ENCODE results near the gene UGGT2. TPM values are rescaled to one million over a fixed set of nuclear protein-coding genes. Genes with fewer than 3 reads are reported as not detected.

UGGT2 gene
- total RNA-seq, 1 experiment from 2014 or later = 34.5 TPM

- Histone ChIP-seq H2BK120ac (ENCODE audit: low read depth, low read length, poor library complexity, severe bottlenecking) (no peak overlapping the region), H3K4ac (ENCODE audit: low read depth, low read length) (no peak overlapping the region), H3K79me2 (ENCODE audit: insufficient read depth, low read length) (no peaks in the 10 kb centered on the region), H3K9me3 (ENCODE audit: control insufficient read depth, low read depth, low read length) (no peaks in the 10 kb centered on the region), H2BK15ac (ENCODE audit: low read depth, low read length) (no peak overlapping the region), H3K23ac (ENCODE audit: insufficient read length, low read depth, low read length) (no peak overlapping the region), H3K79me1 (ENCODE audit: insufficient read depth, low read depth, low read length, poor library complexity, severe bottlenecking) (no peaks in the 10 kb centered on the region), H3K18ac (ENCODE audit: insufficient read length, low read depth, low read length) (no peak overlapping the region), H2BK5ac (ENCODE audit: insufficient read length, low read length) (no peak overlapping the region), H2BK12ac (ENCODE audit: insufficient read length, low read depth, low read length) (no peak overlapping the region), H4K91ac (ENCODE audit: insufficient read length, low read depth, low read length) (no peak overlapping the region), H3K9ac (ENCODE audit: extremely low read depth, insufficient read length, low read length) (no peak overlapping the region), H3K14ac (ENCODE audit: insufficient read depth, low read length) (no peak overlapping the region), H3T11ph (ENCODE audit: low read length) (no peak overlapping the region), H2AFZ (ENCODE audit: low read length) (no peak overlapping the region), H3K23me2 (ENCODE audit: insufficient read length, low read depth, low read length, poor library complexity, severe bottlenecking) (no peaks in the 10 kb centered on the region), H2AK5ac (ENCODE audit: insufficient read length, low read length) (no peak overlapping the region), H3K56ac (ENCODE audit: insufficient read length, low read depth, low read length) (no peak overlapping the region), H3K27ac (ENCODE audit: insufficient read length, low read depth, low read length) (no peak overlapping the region), H2BK20ac (ENCODE audit: low read depth, low read length, poor library complexity, severe bottlenecking) (no peak overlapping the region), H4K5ac (ENCODE audit: insufficient read length, low read depth, low read length) (no peak overlapping the region), H4K20me1 (ENCODE audit: control insufficient read depth, insufficient read depth, insufficient read length) (no peaks in the 10 kb centered on the region), H3K4me2 (ENCODE audit: insufficient read depth, insufficient read length, low read length) (no peak overlapping the region), H3K4me1 (ENCODE audit: insufficient read depth, low read length) (no peaks in the 10 kb centered on the region), H3K27me3 (ENCODE audit: insufficient read depth, low read length) (no peaks in the 10 kb centered on the region), H4K8ac (replicated peaks; ENCODE audit: insufficient read length, low read depth, low read length) (no peak overlapping the region)
- TF ChIP-seq CTCF (conservative IDR thresholded peaks at IDR 0.05) = no peak
- no CpG with 5 or more reads among the region's 3 CpGs for WGBS (ENCODE audit: extremely low coverage, insufficient read length, low lambda C conversion rate)
- DNase-seq = no peak
- H3K36me3 Mint-ChIP-seq (ENCODE audit: insufficient read depth in 1 of 3, low read depth in 3 of 3) = peaks cover 15 to 27% (median 25%) of the 10 kb centered on the region in 3 experiments
- peaks cover 10 to 19% of the 10 kb centered on the region in 2 experiments for H3K9me3 Mint-ChIP-seq
- H3K27me3 Mint-ChIP-seq (ENCODE audit: low read depth) = no peaks in the 10 kb centered on the region
- H3K27ac Mint-ChIP-seq = peak overlapping the region in 1 of 3 experiments; percentile 6; a peak in 2 of 7 replicates
- no peak overlapping the region for H3K4me3 Mint-ChIP-seq
- peaks cover 0 to 6% of the 10 kb centered on the region in 2 experiments; a peak in 1 of 4 replicates for H3K4me1 Mint-ChIP-seq
Measured at GRCh38 chr13:95813139-95813538, 240.1 kb downstream of the UGGT2 start.
